Breast epithelium (tissue), 3 donors: ENCODE results near the gene MALAT1.
A peak's percentile ranks its signal among the peaks of the same experiment; 100 is the strongest.

Experiments
- POLR2A ChIP-seq: fragments of 450-650 bp; IDR thresholded peaks from one replicate; pipeline ENCODE4 v1.6.1; 2016; ENCODE audit warnings: antibody characterized with exemption, mild to moderate bottlenecking, moderate library complexity
- POLR2AphosphoS5 ChIP-seq, 3 donors: sonication (generic); formaldehyde crosslinking; IDR thresholded peaks; one replicate each; pipeline ENCODE4 v1.6.1; 2017; ENCODE audit warnings: antibody characterized with exemption in 3 of 3
- TF ChIP-seq, protein P1 (sequence below), 3 donors: fragments of 450-650 bp; IDR thresholded peaks; one replicate each; pipeline ENCODE4 v1.5.1; 2016 to 2017; ENCODE audit warnings: antibody characterized with exemption in 3 of 3, mild to moderate bottlenecking in 3 of 3, moderate library complexity in 3 of 3

DNA sequence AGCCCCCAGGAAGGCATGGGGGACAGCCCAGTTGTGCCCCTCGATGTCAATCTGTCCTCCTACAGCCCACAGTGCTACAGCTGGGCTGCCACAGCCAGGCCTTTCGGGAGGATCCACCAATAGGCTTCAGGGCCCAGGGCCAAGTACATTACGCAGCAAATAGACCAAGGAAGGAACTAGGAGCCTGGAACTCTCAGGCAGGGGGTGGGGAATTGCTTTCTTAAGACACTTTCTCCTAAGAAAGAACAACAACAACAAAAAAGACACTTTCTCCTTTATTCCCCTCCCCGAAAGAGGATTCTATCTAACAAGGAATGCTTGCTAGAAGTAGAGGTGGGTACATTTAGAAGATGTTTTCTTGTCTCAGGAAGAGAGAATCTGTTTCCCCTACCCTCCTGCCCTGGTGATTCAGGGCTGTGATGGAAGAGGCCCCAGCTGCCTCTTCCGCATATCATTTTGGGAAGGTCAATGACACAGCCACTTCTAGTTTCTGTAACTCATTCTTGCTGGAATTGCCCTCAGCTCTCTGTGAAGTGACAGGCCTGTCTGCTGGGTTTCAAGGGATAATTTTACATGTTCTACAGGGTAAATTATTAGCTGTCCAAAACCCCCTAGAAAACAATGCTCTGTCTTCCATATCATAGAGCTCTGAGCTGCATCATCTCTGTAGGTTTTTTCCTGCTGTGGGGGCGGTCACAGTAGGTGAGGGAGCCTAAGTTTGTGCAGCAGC, 6.0 kb upstream of the MALAT1 start:
- TF ChIP-seq POLR2AphosphoS5 (IDR thresholded peaks at IDR 0.05) (peak; percentile 53 to 68 (median 67)), POLR2A (peak; percentile 34)
- TF ChIP-seq, protein P1, sequence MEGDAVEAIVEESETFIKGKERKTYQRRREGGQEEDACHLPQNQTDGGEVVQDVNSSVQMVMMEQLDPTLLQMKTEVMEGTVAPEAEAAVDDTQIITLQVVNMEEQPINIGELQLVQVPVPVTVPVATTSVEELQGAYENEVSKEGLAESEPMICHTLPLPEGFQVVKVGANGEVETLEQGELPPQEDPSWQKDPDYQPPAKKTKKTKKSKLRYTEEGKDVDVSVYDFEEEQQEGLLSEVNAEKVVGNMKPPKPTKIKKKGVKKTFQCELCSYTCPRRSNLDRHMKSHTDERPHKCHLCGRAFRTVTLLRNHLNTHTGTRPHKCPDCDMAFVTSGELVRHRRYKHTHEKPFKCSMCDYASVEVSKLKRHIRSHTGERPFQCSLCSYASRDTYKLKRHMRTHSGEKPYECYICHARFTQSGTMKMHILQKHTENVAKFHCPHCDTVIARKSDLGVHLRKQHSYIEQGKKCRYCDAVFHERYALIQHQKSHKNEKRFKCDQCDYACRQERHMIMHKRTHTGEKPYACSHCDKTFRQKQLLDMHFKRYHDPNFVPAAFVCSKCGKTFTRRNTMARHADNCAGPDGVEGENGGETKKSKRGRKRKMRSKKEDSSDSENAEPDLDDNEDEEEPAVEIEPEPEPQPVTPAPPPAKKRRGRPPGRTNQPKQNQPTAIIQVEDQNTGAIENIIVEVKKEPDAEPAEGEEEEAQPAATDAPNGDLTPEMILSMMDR (IDR thresholded peaks at IDR 0.05), result no peak
